ENCODE data around the gene DMAC2L.

DNA sequence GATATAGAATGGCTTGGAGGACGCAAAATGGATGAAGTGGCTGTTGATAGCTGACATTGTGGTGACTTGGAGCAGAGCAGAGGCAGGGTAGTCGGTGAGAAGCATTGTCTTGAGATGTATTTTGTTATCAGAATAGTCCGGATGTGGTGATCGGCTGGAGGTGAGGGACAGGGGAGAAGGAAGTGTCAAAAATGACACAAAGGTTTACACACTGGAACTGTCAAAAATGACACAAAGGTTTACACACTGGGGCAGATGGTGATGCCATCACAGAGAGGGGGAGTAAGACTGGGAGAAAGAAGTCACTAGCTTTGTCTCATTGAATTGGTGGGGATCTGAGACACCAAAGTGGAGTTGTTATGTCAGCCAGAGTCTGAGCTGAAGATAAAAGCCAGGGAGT, 54.5 kb downstream of the DMAC2L start:
- TF ChIP-seq, protein P1, sequence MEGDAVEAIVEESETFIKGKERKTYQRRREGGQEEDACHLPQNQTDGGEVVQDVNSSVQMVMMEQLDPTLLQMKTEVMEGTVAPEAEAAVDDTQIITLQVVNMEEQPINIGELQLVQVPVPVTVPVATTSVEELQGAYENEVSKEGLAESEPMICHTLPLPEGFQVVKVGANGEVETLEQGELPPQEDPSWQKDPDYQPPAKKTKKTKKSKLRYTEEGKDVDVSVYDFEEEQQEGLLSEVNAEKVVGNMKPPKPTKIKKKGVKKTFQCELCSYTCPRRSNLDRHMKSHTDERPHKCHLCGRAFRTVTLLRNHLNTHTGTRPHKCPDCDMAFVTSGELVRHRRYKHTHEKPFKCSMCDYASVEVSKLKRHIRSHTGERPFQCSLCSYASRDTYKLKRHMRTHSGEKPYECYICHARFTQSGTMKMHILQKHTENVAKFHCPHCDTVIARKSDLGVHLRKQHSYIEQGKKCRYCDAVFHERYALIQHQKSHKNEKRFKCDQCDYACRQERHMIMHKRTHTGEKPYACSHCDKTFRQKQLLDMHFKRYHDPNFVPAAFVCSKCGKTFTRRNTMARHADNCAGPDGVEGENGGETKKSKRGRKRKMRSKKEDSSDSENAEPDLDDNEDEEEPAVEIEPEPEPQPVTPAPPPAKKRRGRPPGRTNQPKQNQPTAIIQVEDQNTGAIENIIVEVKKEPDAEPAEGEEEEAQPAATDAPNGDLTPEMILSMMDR (conservative IDR thresholded peaks at IDR 0.05; ENCODE audit: low read length) = no peak
- TF ChIP-seq EZH2phosphoT487 (IDR thresholded peaks at IDR 0.05; ENCODE audit: borderline replicate concordance, low read depth, low read length) = no peak
